IPS DF 19.7 (cell line): ENCODE measurements around the gene NRIP1.
"Not testable (repeated sequence)": the region's sequence is repeated elsewhere in the genome, so short reads cannot be mapped to it uniquely, and the experiment has no call there.

ENCODE experiments used
- DNase-seq: peaks from one replicate; pipeline ENCODE4 v3.0.0-alpha.2; 2013; ENCODE audit warnings: low read depth, low spot score

NRIP1 gene

DNA sequence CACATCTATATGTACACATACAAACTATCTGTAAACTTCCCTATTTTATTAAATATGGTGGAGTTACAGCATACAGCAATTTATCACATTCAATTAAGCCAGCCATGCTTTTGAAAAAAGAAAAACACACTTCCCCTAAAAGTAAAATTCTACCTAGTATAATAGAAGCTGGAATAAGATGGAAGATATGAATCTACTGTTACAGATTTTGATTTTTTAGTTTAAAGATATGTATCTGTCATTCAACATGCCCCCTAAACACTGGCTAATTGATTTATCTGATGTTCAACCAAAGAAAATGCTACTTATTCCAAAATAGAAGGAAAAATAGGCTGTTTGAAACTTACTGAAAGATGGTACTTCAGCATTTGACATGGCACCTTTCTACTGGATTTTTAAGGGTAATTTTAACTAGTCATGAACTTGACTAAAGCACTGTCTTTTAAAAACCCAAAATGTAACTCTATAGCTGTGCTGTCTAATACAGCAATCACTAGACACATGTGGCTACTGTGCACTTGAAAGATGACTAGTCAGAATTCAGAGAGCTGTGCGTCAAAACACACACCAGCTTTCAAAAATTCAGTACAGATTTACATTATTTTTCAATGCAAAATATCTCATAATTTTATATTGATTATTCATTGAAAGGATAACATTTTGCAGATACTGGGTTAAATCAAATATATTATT is 25.0 kb downstream of the NRIP1 start:
- no peak for DNase-seq

DNA sequence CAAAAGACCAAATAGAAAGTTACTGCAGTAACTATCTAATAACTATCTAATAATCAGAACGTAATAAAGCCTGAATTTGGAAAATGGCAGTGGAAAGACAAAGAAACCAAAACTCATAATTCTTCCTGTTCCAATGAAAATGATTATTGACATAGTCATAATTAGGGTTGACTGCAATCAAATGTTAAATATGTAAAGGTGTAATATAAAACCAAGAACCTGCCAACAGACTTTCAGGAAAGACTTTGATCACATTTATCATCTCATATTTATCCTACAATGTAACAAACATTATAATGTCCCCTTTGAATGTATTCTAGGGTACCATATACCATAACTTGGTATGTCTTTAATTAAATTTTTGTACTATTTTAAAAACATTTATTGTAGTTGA is 26.9 kb downstream of the NRIP1 start:
- DNase-seq = no peak

DNA sequence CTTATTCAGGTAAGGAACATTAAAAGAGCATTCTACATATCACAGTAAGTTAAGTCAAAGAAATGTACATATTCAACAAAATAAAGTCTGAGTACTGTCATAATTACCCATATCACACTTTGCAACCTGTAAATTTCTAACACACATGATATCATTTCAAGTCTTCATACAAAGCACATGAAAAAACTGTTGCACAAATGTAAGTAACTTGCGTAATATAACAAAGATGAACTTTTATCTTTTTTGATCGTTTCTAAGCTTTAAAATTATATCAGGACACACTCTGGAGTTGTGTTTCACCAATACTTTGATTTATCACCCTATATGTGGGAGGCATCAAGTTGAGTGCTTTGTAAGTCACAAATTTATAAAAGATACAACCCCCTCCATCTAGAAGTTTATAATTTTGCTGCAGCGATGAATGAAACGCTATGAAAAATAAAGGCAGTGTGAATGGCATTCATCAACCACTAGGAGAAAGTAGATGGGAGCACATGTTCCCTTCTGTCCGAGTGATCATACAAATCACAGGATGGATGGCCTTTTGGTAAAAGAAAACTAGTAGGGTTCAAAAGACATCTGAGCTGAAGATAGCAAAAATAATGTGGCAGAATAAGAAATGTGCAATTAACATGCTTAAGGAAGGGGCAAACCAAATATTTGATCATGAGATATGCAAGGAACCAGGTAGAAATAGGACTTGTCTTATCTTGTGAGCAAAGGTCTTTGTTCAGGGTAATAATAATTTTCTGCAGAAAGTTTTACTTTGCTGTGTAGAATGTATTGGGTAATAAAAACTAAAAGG is 27.5 kb downstream of the NRIP1 start:
- no peak for DNase-seq

DNA sequence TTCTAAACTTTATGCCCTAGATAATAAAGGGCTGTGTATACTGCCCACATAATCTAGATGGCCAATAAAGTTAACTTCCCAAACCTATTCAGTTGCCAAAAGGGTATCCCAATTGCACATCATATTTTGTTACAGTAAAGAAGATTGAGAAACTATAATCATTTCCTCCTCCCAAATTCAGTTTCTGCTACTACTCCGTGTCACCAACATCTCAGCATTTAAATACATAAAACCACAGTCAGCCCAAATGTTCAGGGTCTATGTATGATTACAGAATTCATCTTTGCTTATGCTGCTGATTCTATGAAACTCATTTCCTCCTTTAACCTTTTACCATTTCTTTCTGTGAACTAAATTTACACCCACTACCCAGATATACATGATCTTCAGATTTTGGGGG is 28.6 kb downstream of the NRIP1 start:
- no peak for DNase-seq

DNA sequence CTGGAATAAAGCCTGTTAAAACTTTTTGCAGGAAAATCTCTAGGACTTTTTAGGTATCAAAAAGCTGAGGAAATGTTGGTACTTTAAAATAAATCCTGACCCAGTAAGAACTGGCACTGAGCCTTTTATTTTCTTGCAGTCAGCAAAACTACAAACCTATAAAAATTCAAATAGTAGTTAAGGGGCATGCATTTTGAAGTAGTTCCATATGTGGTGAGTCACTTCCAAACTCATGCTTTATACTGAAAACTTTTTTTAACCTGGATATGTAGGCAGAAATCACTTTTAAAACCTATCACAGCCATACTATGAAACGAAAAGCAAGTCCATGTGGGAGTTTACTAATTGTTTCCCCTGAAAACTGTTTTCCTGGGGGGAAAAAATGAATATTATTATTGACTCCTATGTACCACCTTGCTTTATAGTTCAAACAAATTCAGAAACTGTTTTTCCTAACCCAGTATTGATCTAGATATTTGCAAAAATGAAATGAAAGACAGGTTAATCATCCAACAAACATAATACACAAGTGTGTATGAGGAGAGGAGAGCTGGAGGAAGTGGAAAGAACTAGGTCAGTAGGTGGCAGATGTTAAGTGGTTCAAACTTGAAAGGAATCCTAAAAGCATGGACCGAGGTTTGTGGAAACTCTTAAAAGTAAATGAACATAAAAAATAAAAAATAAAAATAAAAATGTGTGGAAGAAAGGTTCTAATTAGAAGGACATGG is 30.5 kb downstream of the NRIP1 start:
- DNase-seq = no peak

DNA sequence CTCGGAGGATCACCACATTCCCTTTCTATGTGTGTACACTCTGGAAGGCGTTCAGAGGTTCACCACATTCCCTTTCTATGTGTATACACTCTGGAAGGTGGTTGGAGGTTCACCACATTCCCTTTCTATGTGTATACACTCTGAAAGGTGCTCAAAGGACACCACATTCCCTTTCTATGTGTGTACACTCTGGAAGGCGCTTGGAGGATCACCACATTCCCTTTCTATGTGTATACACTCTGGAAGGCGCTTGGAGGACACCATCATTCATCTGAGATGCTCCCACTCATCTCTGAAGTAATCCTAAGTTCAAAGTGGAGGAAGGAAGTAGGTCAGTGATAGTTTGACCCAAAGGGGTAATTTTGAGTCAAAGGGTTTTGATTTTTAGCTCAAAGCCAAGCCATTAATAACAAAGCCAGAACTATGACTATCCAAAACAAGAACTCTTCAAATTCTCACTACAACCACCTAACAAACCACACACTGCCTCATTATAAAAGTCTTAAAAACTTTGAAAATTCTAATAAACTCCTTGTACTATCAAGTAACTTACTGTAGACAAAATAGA is 32.9 kb downstream of the NRIP1 start:
- no peak for DNase-seq

DNA sequence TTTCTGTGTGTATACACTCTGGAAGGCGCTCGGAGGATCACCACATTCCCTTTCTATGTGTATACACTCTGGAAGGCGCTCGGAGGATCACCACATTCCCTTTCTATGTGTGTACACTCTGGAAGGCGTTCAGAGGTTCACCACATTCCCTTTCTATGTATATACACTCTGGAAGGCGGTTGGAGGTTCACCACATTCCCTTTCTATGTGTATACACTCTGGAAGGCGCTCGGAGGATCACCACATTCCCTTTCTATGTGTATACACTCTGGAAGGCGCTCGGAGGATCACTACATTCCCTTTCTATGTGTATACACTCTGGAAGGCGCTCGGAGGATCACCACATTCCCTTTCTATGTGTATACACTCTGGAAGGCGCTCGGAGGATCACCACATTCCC is 33.4 kb downstream of the NRIP1 start:
- DNase-seq = not testable (repeated sequence)

DNA sequence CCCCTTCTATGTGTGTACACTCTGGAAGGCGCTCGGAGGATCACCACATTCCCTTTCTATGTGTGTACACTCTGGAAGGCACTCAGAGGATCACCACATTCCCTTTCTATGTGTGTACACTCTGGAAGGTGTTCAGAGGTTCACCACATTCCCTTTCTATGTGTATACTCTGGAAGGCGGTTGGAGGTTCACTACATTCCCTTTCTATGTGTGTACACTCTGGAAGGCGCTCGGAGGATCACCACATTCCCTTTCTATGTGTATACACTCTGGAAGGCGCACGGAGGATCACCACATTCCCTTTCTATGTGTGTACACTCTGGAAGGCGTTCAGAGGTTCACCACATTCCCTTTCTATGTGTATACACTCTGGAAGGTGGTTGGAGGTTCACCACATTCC is 33.9 kb downstream of the NRIP1 start:
- not testable (repeated sequence) for DNase-seq

DNA sequence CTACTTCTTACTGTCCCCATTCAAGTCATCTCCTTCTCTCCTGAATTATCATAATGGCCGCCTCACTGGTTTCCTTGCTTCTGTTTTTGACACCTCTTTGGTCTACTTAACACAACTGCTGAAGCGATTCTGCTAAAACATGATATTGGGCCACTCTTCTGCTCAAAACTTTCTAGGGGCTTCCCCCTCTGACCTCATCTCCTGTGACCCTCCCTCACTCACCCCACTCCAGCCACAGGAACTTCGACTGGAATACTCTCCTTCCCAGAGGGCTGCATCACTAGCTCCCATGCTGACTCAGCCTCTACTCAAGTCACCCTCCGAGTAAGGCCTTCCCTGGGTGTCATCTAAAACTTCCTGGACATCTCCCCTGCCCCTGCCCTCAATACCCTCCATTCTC is 35.7 kb downstream of the NRIP1 start:
- no peak for DNase-seq

DNA sequence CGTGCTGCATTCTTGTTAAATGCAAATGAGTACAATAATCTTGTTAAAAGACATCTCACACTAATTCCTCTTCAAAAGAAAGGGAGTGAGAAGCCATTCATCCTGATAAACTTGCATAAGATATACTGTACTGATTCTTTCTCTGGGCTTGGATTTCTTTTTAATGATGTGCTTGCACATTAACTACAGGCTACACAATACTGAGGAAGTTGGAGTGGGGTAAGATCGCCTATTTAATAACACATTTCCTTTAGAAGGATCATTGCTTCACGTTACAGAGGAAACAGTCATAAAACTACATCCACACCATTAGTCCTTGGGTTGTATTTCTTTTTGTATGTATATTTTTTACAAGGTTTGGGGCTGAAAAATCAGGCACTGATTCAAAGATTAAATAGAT is 36.6 kb downstream of the NRIP1 start:
- no peak for DNase-seq

DNA sequence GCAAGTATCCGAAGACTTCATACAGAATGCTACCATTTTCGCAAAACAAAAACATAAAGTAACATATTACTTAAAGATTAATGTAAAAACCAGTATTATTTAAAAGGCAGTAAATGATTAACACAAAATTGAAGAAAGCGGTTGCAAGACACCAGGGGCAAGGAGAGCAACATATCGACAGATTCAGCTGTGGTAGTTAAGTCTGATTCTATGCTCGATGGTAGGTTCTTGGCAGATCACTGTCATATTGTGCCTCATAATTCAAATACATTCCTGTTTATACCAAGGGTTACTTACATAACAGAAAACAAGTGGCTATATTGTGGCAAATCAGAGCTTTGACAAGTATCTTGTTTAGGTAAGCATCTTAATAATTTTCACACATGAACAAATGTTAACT is 37.7 kb downstream of the NRIP1 start:
- DNase-seq = no peak

DNA sequence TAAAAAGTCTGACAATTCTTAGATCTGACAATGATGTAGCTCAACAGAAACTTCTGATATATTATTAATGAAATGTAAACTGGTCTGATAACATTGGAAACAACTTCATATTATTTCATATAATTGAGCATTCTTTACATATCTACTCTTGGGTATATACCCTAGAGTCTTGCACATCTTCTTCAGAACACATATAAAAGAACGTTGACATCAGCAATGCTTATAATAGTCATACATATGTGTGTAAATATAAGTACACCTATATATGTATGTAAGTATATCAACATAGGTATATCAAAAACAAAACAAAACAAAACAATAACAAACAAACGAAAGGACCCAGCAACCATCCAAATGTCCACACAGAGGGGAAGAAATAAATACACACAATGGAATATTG is 38.4 kb downstream of the NRIP1 start:
- DNase-seq = no peak

DNA sequence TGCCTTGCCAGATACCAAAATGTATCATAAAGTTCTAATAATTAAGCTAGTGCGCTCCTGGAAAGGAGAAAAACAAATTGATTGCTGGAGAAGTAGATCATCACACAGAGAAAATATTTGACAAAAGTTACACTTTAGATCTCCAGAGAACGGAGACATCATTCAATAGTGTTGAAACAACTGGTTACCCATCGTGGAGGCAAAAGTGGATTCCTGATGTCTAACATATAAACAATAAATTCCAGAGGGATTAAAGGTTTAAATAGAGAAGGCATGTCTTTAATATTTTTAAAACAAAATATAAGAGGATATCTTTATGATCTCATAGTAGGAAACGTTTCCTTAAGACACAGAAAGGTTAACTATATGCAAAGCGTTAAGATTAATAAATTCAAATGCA is 41.0 kb downstream of the NRIP1 start:
- DNase-seq = no peak

DNA sequence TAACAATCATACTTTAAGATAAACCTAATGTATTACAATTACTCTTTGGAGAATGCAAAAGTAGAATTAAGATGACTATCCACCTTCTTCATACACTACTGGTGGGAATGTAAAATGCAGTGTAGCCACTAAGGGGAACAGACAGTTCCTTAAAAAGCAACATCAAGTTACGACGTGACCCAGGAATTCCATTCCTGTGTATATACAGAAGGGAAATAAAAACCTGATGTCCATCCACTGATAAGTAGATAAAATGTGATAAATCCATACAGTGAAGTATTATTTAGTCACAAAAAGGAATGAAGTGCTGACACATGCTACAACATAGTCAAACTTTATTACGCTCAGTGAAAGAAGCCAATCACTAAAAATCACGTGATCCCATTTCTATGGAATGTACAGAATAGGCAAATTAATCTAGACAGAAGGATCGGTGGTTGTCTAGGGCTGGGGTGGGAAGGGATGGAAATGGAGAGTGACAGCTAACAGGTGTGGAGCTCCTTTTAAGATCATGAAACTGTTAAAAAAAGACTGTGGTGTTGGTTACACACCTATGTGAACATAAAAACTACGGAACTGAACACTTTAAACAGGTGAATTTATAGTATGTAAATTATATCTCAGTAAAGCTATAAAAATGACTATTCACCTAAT is 42.1 kb downstream of the NRIP1 start:
- DNase-seq = no peak

DNA sequence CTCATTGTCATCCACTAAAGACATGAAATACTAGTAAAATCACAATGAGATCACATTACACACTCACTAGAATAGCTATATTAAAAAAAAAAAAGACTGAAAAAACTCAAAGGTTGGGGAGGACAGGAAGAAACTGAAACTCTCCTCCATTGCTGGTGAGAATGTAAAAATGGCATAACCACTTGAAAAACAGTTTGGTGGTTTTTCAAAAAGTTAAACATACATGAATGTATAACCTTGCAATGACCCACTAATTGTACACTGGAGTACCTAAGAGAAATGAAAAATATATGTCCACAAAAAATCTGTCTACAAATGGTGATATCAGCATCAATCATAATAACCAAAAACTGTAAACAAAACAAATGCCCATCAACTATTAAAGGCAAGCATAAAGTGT is 44.0 kb downstream of the NRIP1 start:
- DNase-seq = no peak

DNA sequence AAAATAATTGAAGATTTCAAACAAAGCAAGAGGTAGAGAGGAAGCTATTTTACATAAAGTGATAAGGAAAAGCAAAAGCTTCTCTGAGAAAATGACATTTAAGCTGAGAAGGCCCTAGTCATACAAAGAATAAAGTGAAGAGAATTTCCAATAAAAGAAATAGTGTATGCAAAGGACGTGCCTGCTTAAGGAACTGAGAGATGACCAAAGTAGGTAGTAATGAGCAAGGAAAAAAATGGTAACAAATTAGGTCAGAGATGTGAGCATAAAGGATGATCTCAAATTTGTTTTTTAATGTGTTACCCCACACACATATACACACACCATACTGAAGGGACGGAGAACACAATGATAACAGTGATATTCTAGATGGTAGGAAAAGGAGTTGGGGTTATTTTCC is 46.4 kb downstream of the NRIP1 start:
- DNase-seq = no peak

DNA sequence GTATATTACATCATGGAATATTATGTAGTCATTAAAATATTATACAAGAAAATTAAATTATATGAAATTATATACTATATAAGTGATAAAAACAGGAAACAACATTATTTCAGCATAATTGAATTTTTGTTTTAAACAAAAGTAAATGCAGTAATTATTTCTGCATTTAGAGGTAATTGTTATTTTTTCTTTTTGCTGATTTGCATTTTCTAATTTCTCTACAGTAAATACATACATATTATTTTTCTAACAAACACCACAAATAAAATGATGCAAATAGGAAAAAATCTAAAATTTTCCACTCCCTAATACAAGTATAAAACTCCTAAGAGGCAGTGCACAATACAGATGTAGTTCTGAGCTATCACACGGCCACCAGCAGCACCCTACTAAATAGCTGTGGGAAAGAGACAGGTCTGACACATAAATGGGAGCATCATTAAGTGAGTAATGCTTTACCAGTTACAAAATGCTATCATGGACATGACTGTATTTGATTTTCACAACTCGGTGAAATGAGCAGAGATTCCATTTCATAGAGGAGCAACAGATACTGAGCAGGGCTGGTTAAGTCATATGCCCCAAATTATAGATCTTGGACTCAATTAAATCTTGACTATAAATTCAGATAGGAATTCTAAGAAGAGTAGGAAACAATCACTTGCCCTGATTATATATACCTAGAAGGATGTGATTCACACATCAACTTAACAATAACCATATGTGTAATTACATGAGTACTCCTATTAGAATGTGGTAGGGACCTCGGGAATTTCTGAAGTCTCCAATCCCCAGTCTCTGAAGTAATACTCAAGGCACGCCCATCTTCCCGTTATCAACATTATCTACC is 49.0 kb downstream of the NRIP1 start:
- DNase-seq = no peak

DNA sequence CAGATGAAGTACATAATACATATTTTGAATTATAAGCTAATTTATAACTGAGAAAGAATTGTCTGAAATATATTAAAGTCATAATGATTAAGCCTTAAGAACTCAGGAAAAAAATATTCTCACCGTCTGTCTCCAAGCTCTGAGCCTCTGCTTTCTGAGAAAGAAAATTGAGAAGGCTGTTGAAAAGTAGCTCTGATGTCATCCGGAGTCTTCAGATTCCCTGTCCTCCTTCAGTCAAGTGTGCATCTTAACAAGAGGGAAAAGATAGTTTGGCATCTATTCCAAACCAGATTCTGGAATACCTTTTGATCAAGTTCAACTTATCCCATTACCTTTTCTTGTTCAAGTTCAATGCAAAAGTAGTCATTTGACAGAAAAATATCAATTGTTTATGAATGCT is 50.6 kb downstream of the NRIP1 start:
- DNase-seq = no peak

DNA sequence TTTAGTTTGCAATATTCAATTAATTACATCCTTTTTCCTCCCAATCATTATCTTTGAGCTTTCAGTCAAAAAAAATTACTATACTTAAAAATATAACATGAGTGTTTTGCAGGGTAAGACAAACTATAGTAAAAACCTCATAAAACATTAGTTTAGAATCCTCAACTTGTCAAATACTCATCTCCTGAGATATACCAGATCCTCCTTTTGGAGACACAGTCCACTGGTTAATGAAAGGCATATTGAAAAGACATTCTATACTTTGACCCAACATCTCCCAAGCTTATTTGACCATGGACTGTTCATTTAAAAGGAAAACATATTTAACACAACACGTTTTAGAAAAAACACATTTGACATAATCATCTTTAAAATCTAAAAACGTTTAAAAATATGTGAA is 52.8 kb downstream of the NRIP1 start:
- DNase-seq = no peak

DNA sequence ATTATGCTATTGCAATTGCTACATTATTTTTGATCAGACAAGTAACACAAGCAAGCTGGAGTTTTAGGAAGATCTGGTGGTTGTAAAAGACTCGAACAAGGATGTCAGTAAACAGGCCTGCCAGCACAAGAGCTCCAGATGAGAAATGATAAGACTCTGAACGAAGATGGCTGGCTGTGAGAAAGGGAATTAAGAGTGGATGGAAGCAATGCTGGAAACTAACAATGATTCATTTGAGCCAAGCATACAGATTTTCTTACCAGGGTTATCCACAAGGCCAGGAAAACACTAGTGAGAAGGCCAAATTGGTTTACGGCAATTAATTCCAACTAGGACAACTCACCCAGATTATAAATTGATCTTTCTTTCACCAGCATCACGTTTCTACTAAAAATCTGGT is 54.2 kb downstream of the NRIP1 start:
- DNase-seq = no peak

DNA sequence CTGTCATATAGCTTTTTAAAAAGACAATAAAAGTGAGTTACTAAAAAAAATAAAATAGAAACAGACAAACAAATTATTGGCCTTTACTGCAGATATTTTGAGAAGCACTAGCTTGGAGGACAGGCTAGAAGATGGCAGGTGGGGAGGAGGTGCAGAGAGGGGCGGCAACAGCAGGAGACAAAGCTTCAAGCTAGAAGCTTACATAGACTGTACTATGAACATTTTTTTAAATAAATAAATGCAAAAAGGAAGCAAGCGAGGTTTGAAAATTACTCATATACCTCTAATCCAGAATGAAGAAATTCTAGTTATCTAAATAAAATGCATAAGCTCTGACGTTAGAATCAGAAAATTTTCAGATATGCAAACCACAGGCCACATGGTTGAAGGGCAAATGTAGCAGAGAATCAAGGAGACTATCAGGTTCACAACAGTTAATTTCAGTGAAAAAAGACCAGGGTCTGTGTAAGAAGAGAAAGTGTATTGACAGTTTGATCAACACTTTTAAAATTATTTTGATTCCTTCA is 54.9 kb downstream of the NRIP1 start:
- no peak for DNase-seq
